GM13977 (cell line): ENCODE measurements around the gene LONRF2.

Experiments used
- DNase-seq: peaks from one replicate; pipeline ENCODE4 v3.0.0; 2012; ENCODE audit warnings: low spot score
- in situ Hi-C: fragments of 300-500 bp; cut with MboI; formaldehyde crosslinking; loops from one replicate; pipeline ENCODE4 v1.12.0; 2022; ENCODE audit warnings: low sequenced_read_pairs, low pct_unique_long_range_greater_than_20kb, mixed read lengths, inconsistent platforms; ENCODE audit not compliant: unreplicated experiment
- TF ChIP-seq, protein P1 (sequence below): IDR thresholded peaks from 2 replicates; pipeline ENCODE4 v1.5.1; 2012; ENCODE audit warnings: mild to moderate bottlenecking, control low read depth; ENCODE audit not compliant: insufficient read depth; ENCODE audit errors: extremely low read depth, missing control alignments

Gene LONRF2

DNA sequence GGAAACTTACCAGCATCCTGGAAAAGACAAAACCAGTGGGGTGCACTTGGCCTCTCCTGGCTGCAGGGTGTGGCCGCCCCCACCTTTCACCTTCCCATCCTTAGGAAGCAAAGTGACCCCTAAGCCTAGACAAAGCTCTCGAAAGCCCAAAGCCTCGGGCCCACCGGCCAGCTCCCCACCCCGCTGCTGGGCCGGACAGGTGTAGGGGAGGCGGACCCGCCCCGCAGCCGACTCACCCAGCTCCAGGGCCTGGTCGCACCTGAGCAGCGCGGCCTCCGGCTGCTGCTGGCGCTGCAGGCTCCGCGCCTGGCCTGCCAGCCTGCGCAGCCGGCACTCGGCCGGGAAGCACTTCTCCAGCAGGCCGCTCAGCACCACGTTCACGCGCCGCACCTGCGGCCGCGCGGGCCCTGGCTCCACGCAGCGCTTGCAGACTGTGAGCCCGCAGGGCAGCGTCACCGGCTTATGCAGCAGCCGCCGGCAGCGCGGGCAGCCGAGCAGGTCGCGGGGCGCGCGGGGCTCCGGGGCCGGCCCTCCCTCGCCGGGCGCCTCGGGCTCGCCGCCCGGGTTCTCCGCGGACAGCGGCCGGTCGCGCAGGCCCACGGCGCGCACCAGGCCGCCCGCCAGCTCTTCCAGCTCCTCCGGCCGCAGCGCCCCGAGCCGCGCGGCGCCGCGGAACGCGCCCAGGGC is 979 bp downstream of the LONRF2 start:
- TF ChIP-seq, protein P1, sequence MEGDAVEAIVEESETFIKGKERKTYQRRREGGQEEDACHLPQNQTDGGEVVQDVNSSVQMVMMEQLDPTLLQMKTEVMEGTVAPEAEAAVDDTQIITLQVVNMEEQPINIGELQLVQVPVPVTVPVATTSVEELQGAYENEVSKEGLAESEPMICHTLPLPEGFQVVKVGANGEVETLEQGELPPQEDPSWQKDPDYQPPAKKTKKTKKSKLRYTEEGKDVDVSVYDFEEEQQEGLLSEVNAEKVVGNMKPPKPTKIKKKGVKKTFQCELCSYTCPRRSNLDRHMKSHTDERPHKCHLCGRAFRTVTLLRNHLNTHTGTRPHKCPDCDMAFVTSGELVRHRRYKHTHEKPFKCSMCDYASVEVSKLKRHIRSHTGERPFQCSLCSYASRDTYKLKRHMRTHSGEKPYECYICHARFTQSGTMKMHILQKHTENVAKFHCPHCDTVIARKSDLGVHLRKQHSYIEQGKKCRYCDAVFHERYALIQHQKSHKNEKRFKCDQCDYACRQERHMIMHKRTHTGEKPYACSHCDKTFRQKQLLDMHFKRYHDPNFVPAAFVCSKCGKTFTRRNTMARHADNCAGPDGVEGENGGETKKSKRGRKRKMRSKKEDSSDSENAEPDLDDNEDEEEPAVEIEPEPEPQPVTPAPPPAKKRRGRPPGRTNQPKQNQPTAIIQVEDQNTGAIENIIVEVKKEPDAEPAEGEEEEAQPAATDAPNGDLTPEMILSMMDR: no peak
- DNase-seq: no peak
- in situ Hi-C loops: no loop called here

DNA sequence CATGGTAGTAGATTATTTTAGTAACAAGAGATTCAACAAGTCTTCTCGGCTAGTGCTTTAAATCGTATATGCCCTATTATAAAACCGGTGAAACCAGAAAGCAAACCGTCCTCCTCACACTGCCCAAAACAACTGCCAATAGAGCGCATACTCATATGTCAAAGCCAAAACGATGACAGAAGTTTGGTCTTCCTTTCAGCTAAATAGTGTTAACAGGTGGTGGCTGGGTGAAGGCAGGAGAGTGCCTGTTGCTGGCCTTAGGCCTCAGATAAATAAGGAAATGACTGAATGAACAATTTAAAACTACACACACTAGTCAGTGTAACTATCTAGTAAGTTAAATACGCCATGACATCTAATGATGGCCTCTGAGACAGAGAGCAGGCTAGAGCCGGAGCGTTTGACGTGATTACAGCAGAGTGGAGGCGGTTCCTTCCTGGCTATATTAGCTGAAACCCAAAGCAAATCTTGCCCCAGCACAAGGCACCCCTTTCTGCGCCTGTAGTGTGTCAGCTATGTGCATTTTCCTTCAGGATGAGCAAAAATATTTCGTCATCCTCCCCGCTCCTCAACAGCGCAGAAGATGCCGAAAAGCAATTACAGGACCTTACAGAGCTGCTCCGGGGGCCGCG is 1.6 kb downstream of the LONRF2 start:
- TF ChIP-seq, protein P1: no peak
- DNase-seq: no peak
- in situ Hi-C loops: no loop called here

DNA sequence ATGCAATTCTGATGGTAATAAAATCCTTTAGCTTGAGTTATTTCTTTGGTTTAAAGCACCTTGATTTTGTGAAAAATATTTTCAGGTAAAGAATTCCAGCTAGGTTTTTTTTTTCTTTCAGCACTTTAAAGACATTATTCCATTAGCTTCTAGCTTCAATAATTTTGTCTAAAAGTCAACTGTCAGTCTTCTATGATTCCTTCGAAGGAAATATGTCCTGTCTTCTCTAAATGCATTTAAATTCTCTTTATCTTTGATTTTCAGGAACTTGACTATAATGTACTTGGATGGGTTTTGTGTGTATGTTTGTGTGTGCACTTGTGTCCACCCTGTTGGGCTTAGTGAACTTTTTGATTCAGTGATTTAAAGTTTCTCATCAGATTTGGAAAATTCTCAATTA is 4.7 kb downstream of the LONRF2 start:
- in situ Hi-C loops: no loop called here
- TF ChIP-seq, protein P1: no peak
- DNase-seq: no peak

DNA sequence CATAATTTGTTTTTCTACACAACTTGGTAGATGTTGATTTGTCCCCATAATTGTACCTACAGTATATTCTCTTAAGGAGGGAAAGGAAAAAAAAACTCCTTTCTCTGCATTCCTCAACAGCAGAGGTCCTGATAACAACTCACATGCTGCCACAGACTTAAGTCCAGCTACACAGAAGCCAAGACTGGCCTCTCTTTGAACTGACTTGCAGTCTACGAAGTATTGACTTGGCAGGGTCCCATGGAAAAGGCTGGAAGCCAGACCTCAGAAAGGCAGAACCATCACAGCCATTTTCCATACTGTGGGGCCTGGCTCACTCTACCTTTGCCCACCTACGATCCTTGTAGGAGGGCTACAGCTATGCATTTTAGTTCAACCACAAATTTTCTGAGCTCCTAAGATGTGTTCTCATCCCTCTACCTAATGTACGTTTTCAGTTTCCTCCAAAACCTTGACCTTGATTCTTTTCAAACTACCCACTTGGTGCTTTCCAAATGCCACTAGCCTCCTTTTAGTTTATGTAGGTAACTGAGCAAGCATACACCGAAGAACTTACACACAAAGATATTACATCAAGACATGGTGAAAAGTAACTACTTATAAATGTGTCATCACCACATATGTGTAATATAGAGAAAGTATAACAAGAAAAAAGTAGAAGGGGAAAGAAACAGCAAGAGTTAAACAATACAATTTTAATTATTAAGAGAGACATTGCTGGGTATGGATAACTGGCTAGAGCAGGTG is 12.2 kb downstream of the LONRF2 start:
- no peak for DNase-seq
- TF ChIP-seq, protein P1: no peak
- in situ Hi-C loops: no loop called here

DNA sequence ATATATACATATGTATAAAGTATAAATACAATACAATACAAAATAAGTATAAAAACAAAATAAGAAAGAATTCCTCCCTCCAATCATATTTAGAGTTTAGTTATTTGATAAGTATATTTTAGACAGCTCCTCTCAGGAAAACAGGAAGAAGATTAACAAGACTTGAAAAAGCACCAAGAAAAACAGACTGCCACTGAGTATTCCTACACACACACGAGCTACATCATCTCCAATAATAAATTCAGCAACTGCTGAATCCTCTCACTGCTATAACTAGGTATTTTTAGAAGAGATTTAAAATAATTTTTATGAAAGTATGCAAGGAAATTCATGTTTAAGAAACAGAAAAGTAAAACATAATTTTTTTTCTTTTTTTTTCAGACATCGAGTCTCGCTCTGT is 13.0 kb downstream of the LONRF2 start:
- in situ Hi-C loops: no loop called here
- DNase-seq: no peak
- TF ChIP-seq, protein P1: no peak

DNA sequence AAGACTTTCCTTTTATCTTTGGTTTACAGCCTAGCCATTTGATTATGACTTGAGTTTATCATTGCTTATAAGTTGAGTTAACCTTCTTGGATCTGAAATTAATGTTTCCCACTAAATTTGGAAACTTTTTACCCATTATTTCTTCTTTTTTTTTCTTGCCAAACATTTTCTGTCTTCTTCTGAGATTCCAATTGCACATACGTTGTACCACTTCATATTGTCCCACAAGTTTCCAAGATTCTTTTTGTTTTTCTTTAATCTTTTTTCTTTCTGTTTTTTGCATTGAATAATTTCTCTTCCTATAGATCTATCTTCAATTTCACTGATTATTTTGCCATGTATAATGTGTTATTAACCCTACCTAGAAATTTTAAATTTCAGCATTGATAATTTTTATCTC is 18.6 kb downstream of the LONRF2 start:
- TF ChIP-seq, protein P1: no peak
- DNase-seq: no peak
- in situ Hi-C loops: no loop called here
